Body of pancreas (tissue), 4 donors: ENCODE measurements around the gene MYLK.

Experiments used
- CTCF ChIP-seq, 7 experiments: fragments of 450-650 bp in 4 of 7; fragments of 200-600 bp in 3 of 7; sonication (generic) in 3 of 7; IDR thresholded peaks; one replicate each; pipeline ENCODE4 v1.5.1; 2016 to 2019; ENCODE audit warnings: antibody characterized with exemption in 7 of 7
- POLR2A ChIP-seq, 3 donors: fragments of 450-650 bp; IDR thresholded peaks; one replicate each; pipeline ENCODE4 v1.6.1; 2016; ENCODE audit warnings: antibody characterized with exemption in 3 of 3, mild to moderate bottlenecking in 2 of 3

- TF ChIP-seq CTCF (IDR thresholded peaks at IDR 0.05) (no peak), POLR2A (IDR thresholded peaks at IDR 0.05) (no peak)
Measured at GRCh38 chr3:123611082-123611481, 273.1 kb downstream of the MYLK start.
